ENCODE data around the gene MMP25.

The MMP25 gene

GRCh38 chr16:3017794-3018506 is 28.4 kb upstream of the MMP25 start, which contains the start of gene CLDN6:
Gene CLDN6 (minus strand): TSS chr16:3018183. CDS start chr16:3016021, 2,162 bp downstream.
- DNase-seq = no peak

- DNase-seq = no peak
Observed at GRCh38 chr16:3019594-3020246, 26.6 kb upstream of the MMP25 start.

- peak; percentile 45 for DNase-seq
Observed at GRCh38 chr16:3020247-3020603, 26.1 kb upstream of the MMP25 start, which contains the start of gene TNFRSF12A. Gene TNFRSF12A (plus strand): TSS chr16:3020368. CDS start chr16:3020398, 30 bp downstream.

- peak; percentile 61 for DNase-seq
Observed at GRCh38 chr16:3020604-3021448, 25.5 kb upstream of the MMP25 start.

GRCh38 chr16:3021449-3022207 is 24.7 kb upstream of the MMP25 start:
- peak; percentile 74 for DNase-seq

- DNase-seq = peak; percentile 85
Observed at GRCh38 chr16:3022208-3022683, 24.1 kb upstream of the MMP25 start.

- DNase-seq = no peak
Observed at GRCh38 chr16:3022684-3023414, 23.5 kb upstream of the MMP25 start.

GRCh38 chr16:3023415-3023668 is 23.0 kb upstream of the MMP25 start:
- DNase-seq = no peak

- DNase-seq = peak; percentile 93
Observed at GRCh38 chr16:3023669-3024478, 22.5 kb upstream of the MMP25 start, which contains the start of the genes HCFC1R1 and THOC6. Gene HCFC1R1 (minus strand): TSS chr16:3023942. CDS start chr16:3023941, 1 bp downstream. Gene THOC6 (plus strand): TSS chr16:3024035. CDS start chr16:3024327, 292 bp downstream.

GRCh38 chr16:3025032-3026002 is 21.0 kb upstream of the MMP25 start:
- no peak for DNase-seq

- no peak for DNase-seq
Observed at GRCh38 chr16:3026003-3026378, 20.4 kb upstream of the MMP25 start.

GRCh38 chr16:3026609-3027488 is 19.5 kb upstream of the MMP25 start:
- no peak for DNase-seq

- DNase-seq = no peak
Observed at GRCh38 chr16:3027489-3027795, 18.9 kb upstream of the MMP25 start.

- DNase-seq = peak; percentile 79
Observed at GRCh38 chr16:3027983-3028715, 18.2 kb upstream of the MMP25 start.

- DNase-seq = no peak
Observed at GRCh38 chr16:3028716-3029319, 17.5 kb upstream of the MMP25 start.

GRCh38 chr16:3029491-3030221 is 16.7 kb upstream of the MMP25 start:
- no peak for DNase-seq

Data from activated CD4-positive, alpha-beta T cell treated with anti-CD3 and anti-CD28 coated beads for 1 hour (primary cell).